GM19397 (cell line): ENCODE data around the gene FRYL.
"Not testable (repeated sequence)": the region's sequence is repeated elsewhere in the genome, so short reads cannot be mapped to it uniquely, and the experiment has no call there.

Experiments
- ATAC-seq: cut with Tn5 transposase; IDR thresholded peaks from one replicate; pipeline ENCODE4 v1.9.1; 2021; ENCODE audit warnings: mild to moderate bottlenecking, moderate library complexity; ENCODE audit not compliant: unreplicated experiment

Gene FRYL

GRCh38 chr4:48667148-48667547 is 112.9 kb downstream of the FRYL start:
- no peak for ATAC-seq

- no peak for ATAC-seq
Measured at GRCh38 chr4:48665555-48666186, 114.4 kb downstream of the FRYL start.

- no peak for ATAC-seq
Measured at GRCh38 chr4:48664938-48665337, 115.1 kb downstream of the FRYL start.

- no peak for ATAC-seq
Measured at GRCh38 chr4:48661391-48661790, 118.7 kb downstream of the FRYL start.

- ATAC-seq, result no peak
Measured at GRCh38 chr4:48660347-48660746, 119.7 kb downstream of the FRYL start.

GRCh38 chr4:48654015-48654664 is 125.9 kb downstream of the FRYL start:
- ATAC-seq, result no peak

- ATAC-seq, result no peak
Measured at GRCh38 chr4:48653217-48654014, 126.7 kb downstream of the FRYL start.

- no peak for ATAC-seq
Measured at GRCh38 chr4:48651914-48652313, 128.2 kb downstream of the FRYL start.

GRCh38 chr4:48649505-48649904 is 130.6 kb downstream of the FRYL start:
- ATAC-seq, result no peak

GRCh38 chr4:48645225-48645794 is 134.8 kb downstream of the FRYL start:
- ATAC-seq, result no peak

- ATAC-seq, result no peak
Measured at GRCh38 chr4:48642421-48643374, 137.4 kb downstream of the FRYL start.

GRCh38 chr4:48641401-48641800 is 138.7 kb downstream of the FRYL start:
- no peak for ATAC-seq

- ATAC-seq, result no peak
Measured at GRCh38 chr4:48640699-48641098, 139.4 kb downstream of the FRYL start.

GRCh38 chr4:48640225-48640624 is 139.9 kb downstream of the FRYL start:
- no peak for ATAC-seq

- ATAC-seq, result no peak
Measured at GRCh38 chr4:48639807-48640206, 140.3 kb downstream of the FRYL start.

GRCh38 chr4:48638586-48638985 is 141.5 kb downstream of the FRYL start:
- ATAC-seq, result not testable (repeated sequence)

GRCh38 chr4:48636911-48637310 is 143.2 kb downstream of the FRYL start:
- ATAC-seq, result no peak

- ATAC-seq, result no peak
Measured at GRCh38 chr4:48635980-48636379, 144.1 kb downstream of the FRYL start.

GRCh38 chr4:48635310-48635709 is 144.8 kb downstream of the FRYL start:
- ATAC-seq, result no peak

GRCh38 chr4:48634688-48635308 is 145.3 kb downstream of the FRYL start:
- no peak for ATAC-seq
